Right cardiac atrium (tissue), 5 donors: ENCODE results near the gene APOA5. TPM values are rescaled to one million over a fixed set of nuclear protein-coding genes. Genes with fewer than 3 reads are reported as not detected.

ENCODE experiments used
- ATAC-seq, 2 donors: fragments of 200-7000 bp; cut with Tn5 transposase; one replicate each; pipeline versions ENCODE4 v1.8.0 to v1.9.1; 2020; ENCODE audit warnings: moderate library complexity in 2 of 2, mild to moderate bottlenecking in 1 of 2
- DNase-seq, 3 donors: peaks; one replicate each; pipeline ENCODE4 v3.0.0-alpha.2; 2020
- H3K27ac ChIP-seq: one replicate; pipeline ENCODE4 v1.5.1; 2013; ENCODE audit warnings: mild to moderate bottlenecking, low read length, control low read depth, moderate library complexity
- H3K27me3 ChIP-seq: one replicate; pipeline ENCODE4 v1.6.1; 2013; ENCODE audit not compliant: control insufficient read depth, insufficient read depth
- H3K4me1 ChIP-seq: one replicate; pipeline ENCODE4 v1.6.1; 2013; ENCODE audit warnings: low read length; ENCODE audit not compliant: control insufficient read depth, insufficient read depth
- H3K4me3 ChIP-seq: one replicate; pipeline ENCODE4 v1.5.1; 2013; ENCODE audit warnings: low read length, control low read depth
- H3K9me3 ChIP-seq: one replicate; pipeline ENCODE4 v1.6.1; 2013; ENCODE audit warnings: low read length; ENCODE audit not compliant: control insufficient read depth
- WGBS: extraction: QIAGEN DNeasy Blood & Tissue Kit; methylation state at CpG from one replicate; pipeline ENCODE4 v1.1.7; 2013; 5-methylcytosine and 5-hydroxymethylcytosine counted together
- intact Hi-C, 4 donors: fragments of 100-400 bp; cut with DNase I; formaldehyde crosslinking; loops; one replicate each; pipeline versions ENCODE4 v1.11.0 to v1.14.0; 2022 to 2023
- polyA plus RNA-seq: library from polyadenylated mRNA; stranded (reverse); fragments of 200-250 nt; gene quantifications from one replicate; pipeline ENCODE4 v1.2.3, GENCODE V29; 2013
- total RNA-seq, 4 donors: library from RNA; stranded (reverse); fragmentation: NEBNext Ultra II Directional; extraction: Animal tissue kit (Norgen Biotek cat#: 25700); gene quantifications; one replicate each; pipeline ENCODE4 v1.2.1, GENCODE V29; 2021
- donor health status: healthy with polysubstance abuse.
- donor health status: DM: no; HTN: yes; CAD: no.
- donor health status: DM: no; HTN: no; CAD: no.
- donor health status: DM: no; HTN: yes; CAD: no; lungs with severe emphysema.
- donor health status: DM: yes; HTN: yes; CAD: no.

Gene APOA5
- total and polyA plus RNA-seq, 5 donors: not detected

DNA sequence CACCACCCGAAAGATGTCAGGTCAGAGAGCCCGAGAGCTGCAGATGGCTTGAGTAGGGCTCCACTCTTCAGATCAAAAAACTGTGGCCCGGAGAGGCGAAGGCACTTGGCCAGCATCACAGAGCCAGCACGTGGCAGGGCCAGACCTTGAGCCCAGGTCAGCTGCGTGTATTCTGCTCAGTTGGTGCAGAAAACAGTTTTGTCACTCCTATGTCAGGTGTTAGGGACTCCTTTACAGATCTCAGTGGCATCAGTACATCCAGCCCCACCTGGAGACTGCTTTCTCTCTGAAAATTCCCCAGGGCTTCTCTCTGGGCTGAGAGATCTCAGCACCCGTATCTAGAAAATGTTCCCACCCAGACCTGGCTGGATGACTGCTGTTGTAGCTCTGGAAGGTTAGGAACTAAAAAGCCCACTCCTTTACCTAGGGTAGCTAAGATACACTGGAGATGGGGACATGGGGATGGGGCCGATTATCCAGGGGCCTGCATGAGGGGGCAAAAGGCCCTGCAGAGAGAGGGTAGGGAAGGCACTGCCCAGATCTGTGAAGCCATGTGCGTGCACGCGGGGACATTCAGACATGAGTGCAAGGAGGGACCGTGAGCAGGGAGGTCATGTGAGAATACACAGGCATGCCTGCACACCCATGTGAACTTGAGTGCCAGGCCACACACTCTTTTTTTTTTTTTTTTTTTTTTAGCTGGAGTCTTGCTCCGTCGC lies 42.3 kb upstream of the APOA5 start:
- H3K27me3 ChIP-seq: no peaks in the 10 kb centered on the region
- H3K4me1 ChIP-seq: peaks cover 3% of the 10 kb centered on the region
- H3K27ac ChIP-seq: no peak overlapping the region
- no peaks in the 10 kb centered on the region for H3K9me3 ChIP-seq
- no peak overlapping the region for H3K4me3 ChIP-seq
- 91% methylated on average over 14 of the region's 14 CpGs for WGBS
- DNase-seq (peak in 1 of 3 donors; percentile 54), ATAC-seq (no peak)
- intact Hi-C loops: no loop called here

DNA sequence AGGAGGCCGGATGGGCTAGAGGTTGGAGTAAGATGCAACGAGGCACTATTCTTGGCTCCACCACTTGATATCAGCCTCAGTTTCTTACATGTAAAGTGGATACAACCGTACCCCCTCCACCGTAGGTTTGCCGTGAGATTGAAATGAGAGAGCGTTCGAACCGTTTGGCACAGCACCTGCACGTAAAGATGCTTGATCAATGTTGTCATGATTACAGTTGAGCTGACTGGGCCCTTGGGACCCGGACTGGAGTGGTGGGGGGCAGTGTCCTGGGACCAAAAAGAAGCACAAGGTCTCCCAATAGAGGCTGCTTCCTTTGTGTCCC lies 41.8 kb upstream of the APOA5 start:
- H3K27me3 ChIP-seq: no peaks in the 10 kb centered on the region
- peaks cover 3% of the 10 kb centered on the region for H3K4me1 ChIP-seq
- DNase-seq (no peak), ATAC-seq (no peak)
- intact Hi-C loops: no loop called here
- WGBS: 92% methylated on average over 10 of the region's 10 CpGs
- no peak overlapping the region for H3K4me3 ChIP-seq
- no peaks in the 10 kb centered on the region for H3K9me3 ChIP-seq
- no peak overlapping the region for H3K27ac ChIP-seq

- Histone ChIP-seq H3K27me3 (no peaks in the 10 kb centered on the region), H3K9me3 (no peaks in the 10 kb centered on the region), H3K4me1 (peaks cover 3% of the 10 kb centered on the region), H3K27ac (no peak overlapping the region), H3K4me3 (no peak overlapping the region)
- 77% methylated on average over 13 of the region's 13 CpGs for WGBS
- no peak for ATAC-seq
- DNase-seq: peak in 1 of 3 donors; percentile 39
- intact Hi-C loops: no loop called here
Observed at GRCh38 chr11:116832350-116833290, 40.9 kb upstream of the APOA5 start.

DNA sequence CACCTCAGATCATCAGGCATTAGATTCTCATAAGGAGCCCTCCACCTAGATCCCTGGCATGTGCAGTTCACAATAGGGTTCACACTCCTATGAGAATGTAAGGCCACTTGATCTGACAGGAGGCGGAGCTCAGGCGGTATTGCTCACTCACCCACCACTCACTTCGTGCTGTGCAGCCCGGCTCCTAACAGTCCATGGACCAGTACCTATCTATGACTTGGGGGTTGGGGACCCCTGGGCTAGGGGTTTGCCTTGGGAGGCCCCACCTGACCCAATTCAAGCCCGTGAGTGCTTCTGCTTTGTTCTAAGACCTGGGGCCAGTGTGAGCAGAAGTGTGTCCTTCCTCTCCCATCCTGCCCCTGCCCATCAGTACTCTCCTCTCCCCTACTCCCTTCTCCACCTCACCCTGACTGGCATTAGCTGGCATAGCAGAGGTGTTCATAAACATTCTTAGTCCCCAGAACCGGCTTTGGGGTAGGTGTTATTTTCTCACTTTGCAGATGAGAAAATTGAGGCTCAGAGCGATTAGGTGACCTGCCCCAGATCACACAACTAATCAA lies 40.2 kb upstream of the APOA5 start:
- DNase-seq (no peak), ATAC-seq (no peak)
- 95% methylated on average over 7 of the region's 7 CpGs for WGBS
- H3K4me1 ChIP-seq: no peaks in the 10 kb centered on the region
- intact Hi-C loops: no loop called here
- H3K9me3 ChIP-seq: no peaks in the 10 kb centered on the region
- H3K4me3 ChIP-seq: no peak overlapping the region
- no peaks in the 10 kb centered on the region for H3K27me3 ChIP-seq
- no peak overlapping the region for H3K27ac ChIP-seq

GRCh38 chr11:116830184-116830912 lies 38.7 kb upstream of the APOA5 start:
- WGBS: 97% methylated on average over 17 of the region's 17 CpGs

DNA sequence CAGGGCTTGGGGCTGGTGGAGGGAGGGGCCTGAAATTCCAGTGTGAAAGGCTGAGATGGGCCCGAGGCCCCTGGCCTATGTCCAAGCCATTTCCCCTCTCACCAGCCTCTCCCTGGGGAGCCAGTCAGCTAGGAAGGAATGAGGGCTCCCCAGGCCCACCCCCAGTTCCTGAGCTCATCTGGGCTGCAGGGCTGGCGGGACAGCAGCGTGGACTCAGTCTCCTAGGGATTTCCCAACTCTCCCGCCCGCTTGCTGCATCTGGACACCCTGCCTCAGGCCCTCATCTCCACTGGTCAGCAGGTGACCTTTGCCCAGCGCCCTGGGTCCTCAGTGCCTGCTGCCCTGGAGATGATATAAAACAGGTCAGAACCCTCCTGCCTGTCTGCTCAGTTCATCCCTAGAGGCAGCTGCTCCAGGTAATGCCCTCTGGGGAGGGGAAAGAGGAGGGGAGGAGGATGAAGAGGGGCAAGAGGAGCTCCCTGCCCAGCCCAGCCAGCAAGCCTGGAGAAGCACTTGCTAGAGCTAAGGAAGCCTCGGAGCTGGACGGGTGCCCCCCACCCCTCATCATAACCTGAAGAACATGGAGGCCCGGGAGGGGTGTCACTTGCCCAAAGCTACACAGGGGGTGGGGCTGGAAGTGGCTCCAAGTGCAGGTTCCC lies 38.0 kb upstream of the APOA5 start, which contains the start of gene APOC3:
TSS of gene APOC3 (plus strand) at position 383 of the 659 bp plus-strand sequence. CDS start 676 bp downstream, outside the sequence.
- H3K27ac ChIP-seq: no peak within 1 kb of the TSS
- H3K27me3 ChIP-seq: no peaks in the 10 kb centered on the region
- DNase-seq: no peak
- H3K9me3 ChIP-seq: no peaks in the 10 kb centered on the region
- 73% methylated on average over 9 of the region's 9 CpGs for WGBS
- intact Hi-C loops: no loop called here
- no peak for ATAC-seq
- no peaks in the 10 kb centered on the region for H3K4me1 ChIP-seq
- H3K4me3 ChIP-seq: no peak within 1 kb of the TSS

More at GRCh38 chr11:116830184-116830912, 38.7 kb upstream of the APOA5 start:
- DNase-seq (peak in 1 of 3 donors; percentile 36), ATAC-seq (no peak)
- Histone ChIP-seq H3K9me3 (no peaks in the 10 kb centered on the region), H3K27ac (no peak overlapping the region), H3K4me1 (no peaks in the 10 kb centered on the region), H3K27me3 (no peaks in the 10 kb centered on the region), H3K4me3 (no peak overlapping the region)
- intact Hi-C loops: no loop called here

- 63% methylated on average over 16 of the region's 16 CpGs for WGBS
- H3K9me3 ChIP-seq: no peaks in the 10 kb centered on the region
- H3K4me1 ChIP-seq: no peaks in the 10 kb centered on the region
- no peak for ATAC-seq
- H3K27me3 ChIP-seq: no peaks in the 10 kb centered on the region
- no peak overlapping the region for H3K27ac ChIP-seq
- no peak overlapping the region for H3K4me3 ChIP-seq
- intact Hi-C loops: no loop called here
- DNase-seq: no peak
Observed at GRCh38 chr11:116828632-116829524, 37.2 kb upstream of the APOA5 start.

DNA sequence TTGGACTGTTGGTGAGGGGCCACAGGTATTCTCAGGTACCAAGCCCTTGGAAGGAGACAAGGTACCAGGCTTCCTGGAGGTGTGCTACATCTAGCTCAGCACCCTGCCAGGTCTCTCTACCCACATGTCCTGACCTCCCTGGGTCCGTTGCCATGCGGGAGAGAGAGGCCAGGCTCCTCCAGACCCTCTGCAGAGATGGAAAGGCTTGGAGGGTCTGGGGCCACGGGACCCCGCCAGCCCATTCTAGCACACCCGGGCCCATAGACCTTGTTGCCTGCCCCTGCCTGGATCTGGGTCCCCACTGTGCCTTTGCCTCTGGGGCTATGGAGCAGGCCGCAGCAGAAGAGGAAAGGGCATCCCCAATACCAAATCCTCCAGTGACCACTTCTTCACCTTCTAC lies 35.8 kb upstream of the APOA5 start:
- Histone ChIP-seq H3K27me3 (no peaks in the 10 kb centered on the region), H3K4me3 (no peak overlapping the region), H3K4me1 (no peaks in the 10 kb centered on the region), H3K9me3 (no peaks in the 10 kb centered on the region), H3K27ac (no peak overlapping the region)
- 94% methylated on average over 6 of the region's 6 CpGs for whole genome bisulfite sequencing
- DNase-seq (no peak), ATAC-seq (no peak)
- intact Hi-C loops: no loop called here

DNA sequence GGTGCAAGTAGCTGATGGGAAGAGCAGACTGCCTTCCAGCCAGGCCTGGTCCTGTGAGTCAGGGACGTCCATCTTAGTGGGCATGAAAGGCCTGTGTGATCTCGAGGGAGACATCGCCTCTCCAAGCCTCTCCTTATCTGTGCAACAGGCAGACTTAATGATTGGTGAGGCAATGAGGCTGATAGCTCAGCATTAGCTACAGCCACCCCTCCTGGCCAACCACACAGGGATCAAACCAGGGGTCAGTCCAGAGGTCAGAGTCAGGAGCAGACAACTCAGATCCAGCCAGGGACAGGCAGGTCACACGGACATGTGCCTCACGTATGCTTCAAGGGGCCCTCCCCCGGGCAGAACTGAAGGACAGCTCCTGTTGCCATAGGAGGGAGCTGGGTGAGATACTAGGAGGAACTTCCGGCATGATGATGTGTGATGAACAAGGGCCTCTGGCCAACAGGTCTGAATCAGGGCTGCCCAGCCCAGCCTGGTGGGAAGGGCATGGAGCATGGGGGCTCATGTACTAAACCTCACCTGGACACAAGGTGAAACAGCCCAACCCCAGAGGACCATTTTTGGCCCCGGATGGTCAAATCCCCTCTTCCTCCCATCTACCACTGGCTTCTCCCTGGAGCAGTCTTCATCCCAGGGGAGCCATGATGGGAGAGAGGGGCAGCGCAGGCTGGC lies 35.2 kb upstream of the APOA5 start:
- H3K4me3 ChIP-seq: no peak overlapping the region
- 69% methylated on average over 9 of the region's 9 CpGs for WGBS
- no peak overlapping the region for H3K27ac ChIP-seq
- no peak for DNase-seq
- intact Hi-C loops: no loop called here
- ATAC-seq: no peak
- H3K4me1 ChIP-seq: no peaks in the 10 kb centered on the region
- no peaks in the 10 kb centered on the region for H3K9me3 ChIP-seq
- H3K27me3 ChIP-seq: no peaks in the 10 kb centered on the region
